Measurements from ENCODE around the gene PIK3R1.

GRCh38 chr5:68343421-68343826 is 127.9 kb downstream of the PIK3R1 start:
- TF ChIP-seq, protein P1, sequence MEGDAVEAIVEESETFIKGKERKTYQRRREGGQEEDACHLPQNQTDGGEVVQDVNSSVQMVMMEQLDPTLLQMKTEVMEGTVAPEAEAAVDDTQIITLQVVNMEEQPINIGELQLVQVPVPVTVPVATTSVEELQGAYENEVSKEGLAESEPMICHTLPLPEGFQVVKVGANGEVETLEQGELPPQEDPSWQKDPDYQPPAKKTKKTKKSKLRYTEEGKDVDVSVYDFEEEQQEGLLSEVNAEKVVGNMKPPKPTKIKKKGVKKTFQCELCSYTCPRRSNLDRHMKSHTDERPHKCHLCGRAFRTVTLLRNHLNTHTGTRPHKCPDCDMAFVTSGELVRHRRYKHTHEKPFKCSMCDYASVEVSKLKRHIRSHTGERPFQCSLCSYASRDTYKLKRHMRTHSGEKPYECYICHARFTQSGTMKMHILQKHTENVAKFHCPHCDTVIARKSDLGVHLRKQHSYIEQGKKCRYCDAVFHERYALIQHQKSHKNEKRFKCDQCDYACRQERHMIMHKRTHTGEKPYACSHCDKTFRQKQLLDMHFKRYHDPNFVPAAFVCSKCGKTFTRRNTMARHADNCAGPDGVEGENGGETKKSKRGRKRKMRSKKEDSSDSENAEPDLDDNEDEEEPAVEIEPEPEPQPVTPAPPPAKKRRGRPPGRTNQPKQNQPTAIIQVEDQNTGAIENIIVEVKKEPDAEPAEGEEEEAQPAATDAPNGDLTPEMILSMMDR (IDR thresholded peaks at IDR 0.05), result no peak
- TF ChIP-seq POLR2A (IDR thresholded peaks at IDR 0.05), result no peak
